ENCODE measurements around the gene NEAT1.
A peak's percentile ranks its signal among the peaks of the same experiment; 100 is the strongest.

DNA sequence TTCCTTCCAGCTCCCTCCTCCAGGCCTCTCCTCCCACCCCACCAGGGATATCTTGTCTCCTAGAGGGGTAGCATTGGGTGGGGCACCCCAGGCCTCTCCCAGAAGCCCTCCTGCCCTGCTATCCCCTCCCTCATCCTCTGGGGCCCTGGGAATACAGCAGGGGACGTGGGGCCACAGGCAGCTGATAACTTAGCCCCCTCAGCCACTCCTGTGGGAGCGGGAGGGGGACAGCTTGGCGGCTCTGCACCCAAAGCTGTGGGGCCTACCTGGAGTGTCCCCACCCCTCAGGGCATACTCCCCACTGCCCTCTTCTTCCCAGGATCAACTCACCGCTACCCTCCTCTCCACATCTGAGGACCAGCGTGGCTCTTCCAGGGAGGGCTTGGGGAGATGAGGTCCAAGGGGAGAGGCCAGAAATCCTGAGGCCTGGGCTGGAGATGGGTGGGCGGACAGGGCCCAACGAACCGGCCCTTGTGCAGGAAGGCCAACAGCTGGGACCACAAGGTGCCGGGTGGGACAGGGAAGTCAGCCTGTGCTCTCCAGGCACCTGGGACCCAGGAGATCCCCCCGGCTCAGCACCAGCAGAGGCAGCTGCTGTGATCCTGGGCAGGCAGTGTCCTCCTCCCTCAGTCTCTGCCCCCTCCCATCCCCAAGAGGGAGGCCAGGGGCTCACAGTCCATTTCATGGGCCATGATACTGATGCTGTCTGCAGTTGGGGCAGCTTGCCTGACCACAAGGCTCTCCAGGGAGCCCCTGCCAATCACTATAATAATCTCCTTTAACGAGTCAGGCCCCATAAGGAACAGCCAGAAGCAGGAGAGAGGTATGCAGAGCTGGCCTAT, 23.2 kb downstream of the NEAT1 start:
- TF ChIP-seq, protein P1, sequence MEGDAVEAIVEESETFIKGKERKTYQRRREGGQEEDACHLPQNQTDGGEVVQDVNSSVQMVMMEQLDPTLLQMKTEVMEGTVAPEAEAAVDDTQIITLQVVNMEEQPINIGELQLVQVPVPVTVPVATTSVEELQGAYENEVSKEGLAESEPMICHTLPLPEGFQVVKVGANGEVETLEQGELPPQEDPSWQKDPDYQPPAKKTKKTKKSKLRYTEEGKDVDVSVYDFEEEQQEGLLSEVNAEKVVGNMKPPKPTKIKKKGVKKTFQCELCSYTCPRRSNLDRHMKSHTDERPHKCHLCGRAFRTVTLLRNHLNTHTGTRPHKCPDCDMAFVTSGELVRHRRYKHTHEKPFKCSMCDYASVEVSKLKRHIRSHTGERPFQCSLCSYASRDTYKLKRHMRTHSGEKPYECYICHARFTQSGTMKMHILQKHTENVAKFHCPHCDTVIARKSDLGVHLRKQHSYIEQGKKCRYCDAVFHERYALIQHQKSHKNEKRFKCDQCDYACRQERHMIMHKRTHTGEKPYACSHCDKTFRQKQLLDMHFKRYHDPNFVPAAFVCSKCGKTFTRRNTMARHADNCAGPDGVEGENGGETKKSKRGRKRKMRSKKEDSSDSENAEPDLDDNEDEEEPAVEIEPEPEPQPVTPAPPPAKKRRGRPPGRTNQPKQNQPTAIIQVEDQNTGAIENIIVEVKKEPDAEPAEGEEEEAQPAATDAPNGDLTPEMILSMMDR (IDR thresholded peaks at IDR 0.05): no peak
- TF ChIP-seq EP300 (IDR thresholded peaks at IDR 0.05): no peak
- peak in 1 of 2 donors; percentile 55 for TF ChIP-seq POLR2AphosphoS5 (IDR thresholded peaks at IDR 0.05)
- no peak for TF ChIP-seq POLR2A (IDR thresholded peaks at IDR 0.05; ENCODE audit: low read depth)

All from esophagus muscularis mucosa (tissue), 4 donors.